Psoas muscle (tissue), 8 donors: ENCODE measurements around the gene ACTN4. TPM values are rescaled to one million over a fixed set of nuclear protein-coding genes. Genes with fewer than 3 reads are reported as not detected.
"Not testable (repeated sequence)": the region's sequence is repeated elsewhere in the genome, so short reads cannot be mapped to it uniquely, and the experiment has no call there.

Experiments
- ATAC-seq, 4 donors: fragments of 200-7000 bp; cut with Tn5 transposase; one replicate each; pipeline ENCODE4 v1.9.1; 2020; ENCODE audit warnings: moderate library complexity in 3 of 4, mild to moderate bottlenecking in 2 of 4
- DNase-seq, 2 donors: peaks; one replicate each; pipeline ENCODE4 v3.0.0-alpha.2; 2020
- H3K27ac ChIP-seq: fragments of 200-600 bp; one replicate; pipeline ENCODE4 v1.8.0; 2022
- H3K27me3 ChIP-seq, 3 donors: fragments of 200-600 bp in 1 of 3; one replicate each; pipeline versions ENCODE4 v1.6.1 to v1.8.0; 2013 to 2022; ENCODE audit warnings: low read length in 2 of 3, mild to moderate bottlenecking in 2 of 3, moderate library complexity in 1 of 3; ENCODE audit not compliant: insufficient read depth in 3 of 3
- H3K36me3 ChIP-seq, 2 donors: fragments of 200-600 bp in 1 of 2; one replicate each; pipeline versions ENCODE4 v1.6.1 to v1.8.0; 2013 to 2022; ENCODE audit warnings: low read depth in 1 of 2, mild to moderate bottlenecking in 1 of 2, moderate library complexity in 1 of 2; ENCODE audit not compliant: insufficient read depth in 1 of 2
- H3K4me1 ChIP-seq: fragments of 200-600 bp; one replicate; pipeline ENCODE4 v1.8.0; 2022
- H3K4me3 ChIP-seq: fragments of 200-600 bp; one replicate; pipeline ENCODE4 v1.8.0; 2022; ENCODE audit warnings: mild to moderate bottlenecking
- H3K9me3 ChIP-seq: fragments of 200-600 bp; one replicate; pipeline ENCODE4 v1.8.0; 2022
- CTCF ChIP-seq: fragments of 200-600 bp; IDR thresholded peaks from one replicate; pipeline ENCODE4 v1.8.0; 2022; ENCODE audit warnings: antibody characterized with exemption
- WGBS, 3 donors: extraction: QIAGEN DNeasy Blood & Tissue Kit; methylation state at CpG; one replicate each; pipeline versions ENCODE4 v1.1.6 to v1.1.7; 2013; 5-methylcytosine and 5-hydroxymethylcytosine counted together
- intact Hi-C, 2 donors: fragments of 100-400 bp; cut with DNase I; formaldehyde crosslinking; loops; one replicate each; pipeline versions ENCODE4 v1.11.0 to v1.14.2; 2022
- polyA plus RNA-seq, 3 donors: library from polyadenylated mRNA; stranded (reverse); fragments of 200-250 nt; gene quantifications; one replicate each; pipeline ENCODE4 v1.2.3, GENCODE V29; 2013
- total RNA-seq, 4 donors: library from RNA; stranded (reverse); fragmentation: NEBNext Ultra II Directional in 2 of 4; extraction: Animal tissue kit (Norgen Biotek cat#: 25700) in 2 of 4; gene quantifications; one replicate each; pipeline versions ENCODE4 v1.2.1 to v1.2.4, GENCODE V29; 2021 to 2023
- donor health status: healthy with polysubstance abuse.
- donor health status: DM: no; HTN: no; CAD: no; lungs with moderate emphysema.
- donor health status: Bipolar disorder and iron deficiency.
- donor health status: healthy.
- donor health status: DM: yes; HTN: yes; CAD: no.
- donor health status: DM: no; HTN: no; CAD: no.
- donor health status: DM: no; HTN: no; CAD: no.
- donor health status: DM: yes; HTN: yes; CAD: no.

The ACTN4 gene
- total and polyA plus RNA-seq, 7 donors: 38.3 to 127 (median 79.9) TPM

DNA sequence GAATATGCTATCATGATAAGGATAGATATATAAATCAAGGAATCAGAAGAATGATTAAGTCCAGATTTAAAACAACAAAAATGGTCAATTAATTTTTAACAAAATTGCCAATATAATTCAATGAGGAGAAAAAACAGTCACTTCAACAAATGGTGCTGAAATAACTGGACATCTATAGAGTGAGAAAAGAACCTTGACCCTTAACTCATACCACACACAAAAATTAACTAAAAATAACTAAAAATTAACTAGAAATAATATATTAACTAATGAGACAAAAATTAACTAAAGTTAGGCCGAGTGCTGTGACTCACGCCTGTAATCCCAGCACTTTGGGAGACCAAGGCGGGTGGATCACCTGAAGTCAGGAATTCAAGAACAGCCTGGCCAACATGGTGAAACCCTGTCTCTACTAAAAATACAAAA, 116.4 kb downstream of the ACTN4 start:
- DNase-seq: peak in 1 of 2 donors; percentile 4
- H3K27ac ChIP-seq: no peak overlapping the region
- H3K27me3 ChIP-seq: no peaks in the 10 kb centered on the region
- H3K9me3 ChIP-seq: no peaks in the 10 kb centered on the region
- intact Hi-C loops: no loop called here
- no peak for TF ChIP-seq CTCF
- H3K36me3 ChIP-seq: no peaks in the 10 kb centered on the region
- no peak for ATAC-seq
- no peaks in the 10 kb centered on the region for H3K4me1 ChIP-seq
- WGBS, 3 donors: 92 to 96% (median 96%) methylated on average over 3 of the region's 3 CpGs
- H3K4me3 ChIP-seq: no peak overlapping the region

GRCh38 chr19:38765214-38765613, 117.8 kb downstream of the ACTN4 start:
- ATAC-seq (no peak), DNase-seq (no peak)
- Histone ChIP-seq H3K4me1 (no peaks in the 10 kb centered on the region), H3K27me3 (peaks cover 0 to 7% (median 0%) of the 10 kb centered on the region in 3 donors), H3K27ac (no peak overlapping the region), H3K4me3 (no peak overlapping the region), H3K36me3 (no peaks in the 10 kb centered on the region), H3K9me3 (no peaks in the 10 kb centered on the region)
- 94 to 97% (median 97%) methylated on average over 2 of the region's 2 CpGs for WGBS, 3 donors
- no peak for TF ChIP-seq CTCF
- intact Hi-C loops: no loop called here

DNA sequence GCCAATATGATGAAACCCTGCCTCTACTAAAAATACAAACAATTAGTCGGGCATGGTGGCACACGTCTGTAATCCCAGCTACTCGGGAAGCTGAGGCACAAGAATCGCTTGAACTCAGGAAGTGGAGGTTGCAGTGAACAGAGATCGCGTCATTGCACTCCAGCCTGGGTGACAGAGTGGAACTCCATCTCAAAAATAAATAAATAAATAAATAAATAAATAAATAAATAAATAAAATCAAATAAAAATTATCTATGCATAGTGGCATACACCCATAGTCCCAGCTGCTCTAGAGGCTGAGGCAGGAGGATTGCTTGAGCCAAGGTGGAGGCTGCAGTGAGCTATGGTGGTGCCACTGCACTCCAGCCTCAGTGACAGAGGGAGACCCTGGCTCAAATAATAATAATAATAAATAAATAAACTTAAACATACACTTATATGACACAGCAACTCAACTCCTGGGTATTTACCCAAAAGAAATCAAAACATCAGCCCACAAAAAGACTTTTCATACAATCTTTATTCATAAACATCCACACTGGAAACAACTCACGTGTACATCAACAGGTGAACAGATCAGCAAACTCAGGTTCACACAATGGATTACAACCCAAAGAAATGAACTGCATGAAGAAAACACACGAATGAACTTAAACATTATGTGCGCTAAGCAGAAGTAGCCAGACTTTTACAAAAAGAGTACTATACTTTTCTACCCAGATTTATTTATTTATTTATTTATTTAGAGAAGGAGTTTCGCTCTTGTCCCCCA, 119.0 kb downstream of the ACTN4 start:
- no peak for ATAC-seq
- TF ChIP-seq CTCF: no peak

DNA sequence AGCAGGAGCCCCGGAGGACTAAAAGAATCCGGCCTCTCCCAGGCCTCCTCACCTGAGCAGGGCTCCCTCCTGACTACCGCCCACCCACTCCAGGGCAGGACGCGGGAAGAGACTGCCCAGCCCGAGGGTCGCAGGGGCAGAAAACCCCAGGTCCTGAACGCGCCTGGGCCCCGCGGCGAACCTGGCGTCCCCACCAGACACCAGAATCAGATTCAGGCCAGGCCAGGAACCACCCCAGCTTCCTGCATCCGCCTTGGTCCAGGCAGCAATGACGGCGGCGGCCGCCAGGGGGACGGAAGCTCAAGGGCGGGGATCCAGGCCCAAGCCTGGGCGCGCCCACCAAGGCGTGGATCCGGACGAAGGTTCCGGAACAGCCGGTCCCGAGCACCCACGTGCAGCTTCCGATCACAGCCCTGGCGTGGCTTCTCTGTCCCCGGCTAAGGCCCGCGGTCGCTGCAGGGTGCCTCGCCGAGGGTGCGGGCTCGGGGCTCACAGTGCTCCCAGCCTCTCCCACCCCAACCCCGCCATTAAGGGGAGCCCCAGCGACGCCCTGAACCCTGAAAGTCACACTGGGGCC, 122.3 kb downstream of the ACTN4 start:
- H3K4me3 ChIP-seq: peak overlapping the region; percentile 56
- intact Hi-C loops: no loop called here
- no peaks in the 10 kb centered on the region for H3K9me3 ChIP-seq
- H3K4me1 ChIP-seq: no peaks in the 10 kb centered on the region
- H3K27me3 ChIP-seq: peaks cover 0 to 7% (median 0%) of the 10 kb centered on the region in 3 donors
- DNase-seq (peak; percentile 91 to 93), ATAC-seq (peak; percentile 80 to 90 (median 84))
- 11 to 19% (median 12%) methylated on average over 28 to 42 of the region's 42 CpGs for WGBS, 3 donors
- no peaks in the 10 kb centered on the region for H3K36me3 ChIP-seq
- H3K27ac ChIP-seq: no peak overlapping the region
- peak; percentile 73 for TF ChIP-seq CTCF

More for the DNA sequence above, 119.0 kb downstream of the ACTN4 start:
- H3K4me3 ChIP-seq: no peak overlapping the region
- H3K36me3 ChIP-seq: no peaks in the 10 kb centered on the region
- H3K27me3 ChIP-seq: peaks cover 0 to 7% (median 0%) of the 10 kb centered on the region in 3 donors
- H3K4me1 ChIP-seq: no peaks in the 10 kb centered on the region
- H3K9me3 ChIP-seq: no peaks in the 10 kb centered on the region
- H3K27ac ChIP-seq: no peak overlapping the region
- intact Hi-C loops: no loop called here
- 84 to 93% (median 90%) methylated on average over 10 of the region's 10 CpGs for WGBS, 3 donors
- DNase-seq: peak in 1 of 2 donors; percentile 17

DNA sequence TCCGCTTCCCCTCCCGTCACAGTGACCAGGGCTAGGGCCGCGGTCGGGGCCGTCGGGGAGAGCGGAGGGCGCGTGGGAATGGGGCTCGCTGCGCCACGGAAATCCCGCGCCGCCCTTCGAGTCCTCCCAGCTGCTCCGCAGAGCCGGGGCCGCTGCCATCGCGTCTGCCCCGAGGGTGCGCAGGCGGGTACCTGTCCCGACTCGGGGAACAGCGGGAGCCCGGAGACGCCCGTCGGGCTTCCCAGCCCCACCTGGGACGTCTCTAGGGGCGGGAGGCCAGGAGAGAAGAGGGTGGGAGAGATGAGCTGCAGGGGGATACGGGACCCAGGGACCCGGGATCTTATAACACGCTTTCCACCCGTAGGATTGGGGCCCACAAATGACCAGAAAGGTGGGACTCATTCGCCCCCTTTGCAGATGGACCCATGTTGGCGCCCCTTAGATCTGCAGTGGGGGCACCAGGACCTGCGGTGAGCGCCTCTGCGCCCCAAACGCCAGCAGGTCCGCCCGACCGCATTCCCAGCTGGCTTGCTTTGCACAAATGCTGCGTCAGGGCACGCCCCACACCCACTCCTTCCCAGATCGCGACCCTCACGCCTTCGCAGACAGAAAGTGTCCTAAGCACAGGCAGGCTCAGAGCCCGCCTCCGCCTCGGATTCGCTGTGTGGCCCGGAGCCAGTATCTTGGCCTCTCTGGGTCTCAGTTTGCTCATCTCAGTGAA, 122.9 kb downstream of the ACTN4 start:
- H3K4me1 ChIP-seq, DNase-seq, H3K9me3 ChIP-seq, H3K27me3 ChIP-seq, H3K36me3 ChIP-seq, H3K27ac ChIP-seq, intact Hi-C loops: not testable (repeated sequence)
- ATAC-seq: peak; percentile 17 to 46 (median 28)
- 0 to 10% methylated on average over 1 to 25 of the region's 58 CpGs; no CpG with 5 or more reads in 1 of the 3 donors for WGBS, 3 donors
- H3K4me3 ChIP-seq: peak overlapping the region; percentile 56

GRCh38 chr19:38770949-38771275, 123.5 kb downstream of the ACTN4 start:
- H3K27me3 ChIP-seq, DNase-seq, intact Hi-C loops, H3K4me3 ChIP-seq, H3K9me3 ChIP-seq, H3K36me3 ChIP-seq, H3K4me1 ChIP-seq, H3K27ac ChIP-seq: not testable (repeated sequence)
- peak; percentile 69 to 86 (median 80) for ATAC-seq
- 11 to 31% (median 31%) methylated on average over 1 of the region's 22 CpGs for WGBS, 3 donors

DNA sequence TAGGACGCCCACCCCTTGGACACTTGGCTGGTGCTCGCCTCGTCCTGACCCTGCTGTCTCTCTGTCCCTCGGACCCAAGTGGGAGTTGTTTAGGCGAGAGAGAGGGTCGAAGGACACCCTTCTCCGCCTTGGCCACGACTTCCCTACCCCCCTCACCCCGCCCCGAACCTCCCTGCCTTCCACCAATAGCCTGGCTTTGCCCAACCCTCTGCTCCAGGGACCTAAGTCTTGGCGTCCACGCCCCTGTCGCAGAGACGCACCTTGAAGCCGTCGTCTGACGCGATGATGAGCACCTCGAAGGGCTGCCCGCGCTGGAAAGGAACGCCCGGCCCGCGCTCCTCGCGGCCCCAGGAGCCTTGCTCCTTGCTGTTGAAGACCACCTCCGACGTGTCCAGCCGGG, 124.1 kb downstream of the ACTN4 start:
- H3K27me3 ChIP-seq, DNase-seq, H3K4me1 ChIP-seq, H3K27ac ChIP-seq, H3K4me3 ChIP-seq, H3K9me3 ChIP-seq, H3K36me3 ChIP-seq, intact Hi-C loops: not testable (repeated sequence)
- WGBS, 3 donors: 72 to 92% (median 75%) methylated on average over 3 to 7 of the region's 30 CpGs
- ATAC-seq: peak in 1 of 4 donors; percentile 8
